ENCODE measurements around the gene MAP4. TPM values are rescaled to one million over a fixed set of nuclear protein-coding genes. Genes with fewer than 3 reads are reported as not detected.

Gene MAP4
- total RNA-seq, 1 experiment from 2014 or later: 55.2 TPM

- DNase-seq (ENCODE audit: low spot score): no peak
These were observed 133.9 kb downstream of the MAP4 start for GRCh38 chr3:47882338-47882737.

GRCh38 chr3:47877719-47878118, 138.5 kb downstream of the MAP4 start:
- in situ Hi-C loops (cut with HindIII; ENCODE audit: low sequenced_read_pairs): no loop called here
- no peak for DNase-seq (ENCODE audit: low spot score)

More at GRCh38 chr3:47882338-47882737, 133.9 kb downstream of the MAP4 start:
- in situ Hi-C loops (cut with HindIII; ENCODE audit: low sequenced_read_pairs): no loop called here

- DNase-seq (ENCODE audit: low spot score): no peak
- in situ Hi-C loops (cut with HindIII; ENCODE audit: low sequenced_read_pairs): no loop called here
These were observed 138.9 kb downstream of the MAP4 start for GRCh38 chr3:47877290-47877689.

GRCh38 chr3:47874913-47875312, 141.3 kb downstream of the MAP4 start:
- DNase-seq (ENCODE audit: low spot score): peak; percentile 38
- in situ Hi-C loops (cut with HindIII; ENCODE audit: low sequenced_read_pairs): no loop called here

GRCh38 chr3:47874438-47874837, 141.8 kb downstream of the MAP4 start:
- in situ Hi-C loops (cut with HindIII; ENCODE audit: low sequenced_read_pairs): no loop called here
- DNase-seq (ENCODE audit: low spot score): no peak

GRCh38 chr3:47872916-47873315, 143.3 kb downstream of the MAP4 start:
- peak; percentile 37 for DNase-seq (ENCODE audit: low spot score)
- in situ Hi-C loops (cut with HindIII; ENCODE audit: low sequenced_read_pairs): no loop called here

- in situ Hi-C loops (cut with HindIII; ENCODE audit: low sequenced_read_pairs): no loop called here
- DNase-seq (ENCODE audit: low spot score): no peak
These were observed 144.8 kb downstream of the MAP4 start for GRCh38 chr3:47871389-47871788.

GRCh38 chr3:47870702-47871260, 145.4 kb downstream of the MAP4 start:
- in situ Hi-C loops (cut with HindIII; ENCODE audit: low sequenced_read_pairs): no loop called here
- no peak for DNase-seq (ENCODE audit: low spot score)

GRCh38 chr3:47870156-47870555, 146.1 kb downstream of the MAP4 start:
- no peak for DNase-seq (ENCODE audit: low spot score)
- in situ Hi-C loops (cut with HindIII; ENCODE audit: low sequenced_read_pairs): no loop called here

GRCh38 chr3:47868306-47868705, 147.9 kb downstream of the MAP4 start:
- in situ Hi-C loops (cut with HindIII; ENCODE audit: low sequenced_read_pairs): no loop called here
- DNase-seq (ENCODE audit: low spot score): no peak

- in situ Hi-C loops (cut with HindIII; ENCODE audit: low sequenced_read_pairs): no loop called here
- DNase-seq (ENCODE audit: low spot score): no peak
These were observed 148.7 kb downstream of the MAP4 start for GRCh38 chr3:47867451-47868044.

GRCh38 chr3:47865192-47865591, 151.0 kb downstream of the MAP4 start:
- in situ Hi-C loops (cut with HindIII; ENCODE audit: low sequenced_read_pairs): no loop called here
- DNase-seq (ENCODE audit: low spot score): no peak

- in situ Hi-C loops (cut with HindIII; ENCODE audit: low sequenced_read_pairs): no loop called here
- DNase-seq (ENCODE audit: low spot score): no peak
These were observed 152.7 kb downstream of the MAP4 start for GRCh38 chr3:47863391-47864128.

GRCh38 chr3:47859956-47860605, 156.1 kb downstream of the MAP4 start:
- in situ Hi-C loops (cut with HindIII; ENCODE audit: low sequenced_read_pairs): no loop called here
- DNase-seq (ENCODE audit: low spot score): no peak

- in situ Hi-C loops (cut with HindIII; ENCODE audit: low sequenced_read_pairs): no loop called here
- no peak for DNase-seq (ENCODE audit: low spot score)
These were observed 159.1 kb downstream of the MAP4 start for GRCh38 chr3:47857151-47857550.

- in situ Hi-C loops (cut with HindIII; ENCODE audit: low sequenced_read_pairs): no loop called here
- DNase-seq (ENCODE audit: low spot score): peak; percentile 17
These were observed 159.5 kb downstream of the MAP4 start for GRCh38 chr3:47856669-47857068.

GRCh38 chr3:47855461-47856383, 160.5 kb downstream of the MAP4 start:
- in situ Hi-C loops (cut with HindIII; ENCODE audit: low sequenced_read_pairs): no loop called here
- no peak for DNase-seq (ENCODE audit: low spot score)

GRCh38 chr3:47854720-47855455, 161.3 kb downstream of the MAP4 start:
- in situ Hi-C loops (cut with HindIII; ENCODE audit: low sequenced_read_pairs): no loop called here
- no peak for DNase-seq (ENCODE audit: low spot score)

- in situ Hi-C loops (cut with HindIII; ENCODE audit: low sequenced_read_pairs): no loop called here
These were observed 161.9 kb downstream of the MAP4 start for GRCh38 chr3:47854267-47854666.

More at GRCh38 chr3:47854267-47854666, 161.9 kb downstream of the MAP4 start:
- no peak for DNase-seq (ENCODE audit: low spot score)
